ENCODE results near the gene FAM118A. TPM values are rescaled to one million over a fixed set of nuclear protein-coding genes. Genes with fewer than 3 reads are reported as not detected.
A peak's percentile ranks its signal among the peaks of the same experiment; 100 is the strongest.
"Not testable (repeated sequence)": the region's sequence is repeated elsewhere in the genome, so short reads cannot be mapped to it uniquely, and the experiment has no call there.

Gene FAM118A
- total RNA-seq, 2 donors from 2014 or later: 20.9 to 23.5 TPM

DNA sequence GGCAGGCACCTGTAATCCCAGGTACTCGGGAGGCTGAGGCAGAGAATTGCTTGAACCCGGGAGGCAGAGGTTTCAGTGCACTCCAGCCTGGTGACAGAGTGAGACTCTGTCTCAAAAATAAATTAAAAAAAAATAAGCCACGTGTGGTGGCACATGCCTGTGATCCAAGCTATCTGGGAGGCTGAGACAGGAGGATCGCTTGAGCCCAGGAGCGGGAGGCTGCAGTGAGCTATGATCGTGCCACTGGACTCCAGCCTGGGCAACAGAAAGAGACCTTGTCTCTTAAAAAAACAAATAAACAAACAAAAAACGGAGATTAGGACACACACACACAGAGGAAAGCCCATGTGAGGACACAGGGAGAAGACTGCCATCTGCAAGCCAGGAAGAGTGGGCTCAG lies 32.0 kb upstream of the FAM118A start:
- DNase-seq; ATAC-seq; intact Hi-C loops (cut with DNase I): not testable (repeated sequence)

DNA sequence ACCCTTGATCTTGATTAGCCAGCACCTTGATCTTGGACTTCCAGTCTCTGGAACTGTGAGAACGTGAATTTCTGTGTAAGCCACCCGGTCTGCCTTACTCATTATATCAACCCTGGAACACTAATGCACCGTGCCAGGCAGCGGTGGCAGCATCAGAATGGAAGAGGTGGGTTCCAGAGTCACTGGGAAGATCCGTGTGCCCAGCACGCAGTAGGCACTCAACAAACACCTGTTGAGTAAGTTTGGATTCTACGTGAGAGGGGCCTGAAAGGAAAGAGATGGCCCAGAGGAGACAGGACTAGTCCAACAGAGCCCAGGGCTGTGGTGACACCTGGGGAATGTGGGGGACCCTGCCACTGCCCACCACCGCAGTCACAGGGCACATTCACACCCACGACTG lies 31.6 kb upstream of the FAM118A start:
- no peak for ATAC-seq
- intact Hi-C loops (cut with DNase I): no loop called here

DNA sequence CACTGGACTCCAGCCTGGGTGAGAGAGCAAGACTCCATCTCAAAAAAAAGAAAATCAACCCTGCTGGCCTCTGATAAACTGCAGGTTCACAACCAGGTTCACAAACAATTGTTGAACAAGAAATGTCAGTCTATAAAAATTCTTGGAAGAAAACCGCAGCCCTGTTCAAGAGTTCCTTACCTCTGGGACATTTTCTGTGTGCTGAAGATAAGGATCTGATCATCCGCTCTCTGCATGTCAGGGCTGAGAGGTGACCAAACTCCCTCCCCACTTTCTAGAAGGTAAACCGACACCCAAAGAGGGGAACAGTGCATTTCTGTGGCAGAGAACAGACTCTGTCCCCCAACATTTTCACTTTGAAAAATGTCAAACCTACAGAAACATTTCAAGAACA lies 29.1 kb upstream of the FAM118A start:
- intact Hi-C loops (cut with DNase I): no loop called here
- DNase-seq (no peak), ATAC-seq (no peak)

More for the DNA sequence above, 31.6 kb upstream of the FAM118A start:
- DNase-seq: no peak

DNA sequence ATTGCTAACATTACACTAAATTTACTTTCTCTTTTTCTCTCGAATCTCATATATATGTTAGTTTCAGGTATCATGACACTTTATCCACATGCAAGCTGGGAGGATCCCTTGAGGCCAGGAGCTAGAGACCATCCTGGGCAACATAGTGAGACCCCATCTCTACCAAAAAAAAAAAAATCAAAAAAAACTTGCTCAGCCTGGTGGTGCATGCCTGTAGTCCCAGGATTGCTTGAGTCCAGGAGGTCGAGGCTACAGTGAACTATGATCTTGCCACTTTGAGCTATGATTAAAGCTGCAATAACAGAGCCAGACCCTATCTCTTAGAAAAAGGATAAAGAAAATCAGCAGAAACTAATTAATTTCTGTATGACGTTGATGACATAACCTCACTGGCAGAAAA lies 28.7 kb upstream of the FAM118A start:
- intact Hi-C loops (cut with DNase I): no loop called here
- ATAC-seq: no peak
- no peak for DNase-seq

DNA sequence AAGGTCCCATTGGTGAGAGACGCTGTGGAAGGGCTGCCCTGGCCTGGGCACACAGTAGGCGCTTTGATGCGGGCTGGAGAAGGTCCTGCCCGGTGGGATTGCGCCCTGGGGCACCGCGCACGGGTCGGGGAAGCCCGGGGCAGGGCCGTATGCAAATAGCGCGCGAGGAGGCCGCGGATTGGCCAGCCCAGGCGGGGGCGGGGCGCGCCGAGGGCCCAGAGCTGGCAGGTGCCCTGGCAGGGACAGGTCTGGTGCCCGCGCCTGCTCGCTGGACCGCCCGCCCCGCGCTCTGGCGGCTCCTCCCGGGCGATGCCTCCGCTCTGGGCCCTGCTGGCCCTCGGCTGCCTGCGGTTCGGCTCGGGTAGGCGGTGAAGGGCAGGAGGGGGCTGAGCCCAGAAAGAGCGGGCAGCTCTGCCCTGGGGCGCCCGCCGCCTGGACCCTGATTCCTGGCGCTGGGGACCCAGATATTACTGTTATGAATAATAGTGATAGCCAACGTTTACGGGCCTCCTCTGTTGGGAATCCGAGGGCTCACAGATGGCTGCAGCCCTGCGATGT lies 24.9 kb upstream of the FAM118A start, which contains the start of gene UPK3A:
TSS of gene UPK3A (plus strand) at position 245 of the 558 bp plus-strand sequence. CDS start at position 310, 65 bp downstream.
- ATAC-seq (peak; percentile 92 to 95), DNase-seq (peak; percentile 71)
- intact Hi-C loops (cut with DNase I): no loop called here

DNA sequence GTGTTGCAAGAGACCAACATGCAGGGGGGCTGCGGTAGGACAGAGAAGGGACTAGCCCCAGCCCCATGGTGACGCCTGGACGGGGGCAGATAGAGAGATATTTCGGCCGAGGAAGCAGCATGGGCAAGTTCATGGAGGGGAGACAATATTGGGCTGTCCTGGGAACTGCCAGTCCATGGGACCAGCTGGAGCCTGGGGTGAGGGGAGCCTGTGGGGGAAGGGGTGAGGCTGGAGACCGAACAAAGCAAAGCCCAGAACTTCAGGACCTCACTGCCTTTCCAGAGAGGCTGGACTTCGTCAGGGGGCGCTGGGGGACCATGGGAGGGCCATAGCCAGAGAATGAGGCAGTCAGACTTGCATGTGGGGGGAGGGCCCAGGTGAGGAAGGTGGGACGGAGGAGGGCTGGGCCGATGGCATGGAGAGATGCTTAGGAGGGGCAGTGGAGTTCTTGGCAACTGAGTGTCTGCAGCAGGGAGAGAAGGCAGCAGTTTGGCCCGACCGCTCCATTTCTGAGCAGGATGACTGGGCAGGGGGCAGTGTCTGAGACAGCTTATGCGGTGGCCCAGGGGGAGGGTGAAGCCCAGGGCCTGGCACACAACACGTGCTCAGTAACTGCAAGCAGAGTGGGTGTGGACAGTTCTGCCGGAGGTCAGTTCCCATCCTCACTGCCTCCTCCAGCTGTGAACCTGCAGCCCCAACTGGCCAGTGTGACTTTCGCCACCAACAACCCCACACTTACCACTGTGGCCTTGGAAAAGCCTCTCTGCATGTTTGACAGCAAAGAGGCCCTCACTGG lies 24.3 kb upstream of the FAM118A start:
- ATAC-seq: peak; percentile 14 to 20
- no peak for DNase-seq
- intact Hi-C loops (cut with DNase I): no loop called here

DNA sequence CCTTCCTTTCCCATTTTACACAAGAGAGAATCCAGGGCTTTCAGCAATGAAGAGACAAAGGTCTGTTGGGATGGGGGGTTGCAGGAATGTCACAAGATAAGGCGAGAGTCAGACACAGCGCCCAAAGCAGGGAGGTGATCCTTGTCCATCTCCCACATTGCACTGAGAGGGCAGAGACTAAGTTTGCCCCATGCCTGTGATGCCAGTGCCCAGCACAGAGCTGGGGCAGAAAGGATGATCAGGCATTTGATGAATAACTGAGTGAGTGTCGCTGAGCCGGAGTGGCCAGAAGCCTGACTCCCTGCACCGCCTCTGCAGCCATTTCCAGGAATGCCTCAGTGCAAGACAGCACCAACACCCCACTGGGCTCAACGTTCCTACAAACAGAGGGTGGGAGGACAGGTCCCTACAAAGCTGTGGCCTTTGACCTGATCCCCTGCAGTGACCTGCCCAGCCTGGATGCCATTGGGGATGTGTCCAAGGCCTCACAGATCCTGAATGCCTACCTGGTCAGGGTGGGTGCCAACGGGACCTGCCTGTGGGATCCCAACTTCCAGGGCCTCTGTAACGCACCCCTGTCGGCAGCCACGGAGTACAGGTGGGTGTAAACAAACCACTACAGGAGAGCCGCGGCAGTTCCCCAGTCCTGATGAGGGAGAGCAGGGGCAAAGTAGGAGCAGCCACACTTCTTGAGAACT lies 22.7 kb upstream of the FAM118A start:
- DNase-seq: no peak
- intact Hi-C loops (cut with DNase I): no loop called here
- no peak for ATAC-seq

DNA sequence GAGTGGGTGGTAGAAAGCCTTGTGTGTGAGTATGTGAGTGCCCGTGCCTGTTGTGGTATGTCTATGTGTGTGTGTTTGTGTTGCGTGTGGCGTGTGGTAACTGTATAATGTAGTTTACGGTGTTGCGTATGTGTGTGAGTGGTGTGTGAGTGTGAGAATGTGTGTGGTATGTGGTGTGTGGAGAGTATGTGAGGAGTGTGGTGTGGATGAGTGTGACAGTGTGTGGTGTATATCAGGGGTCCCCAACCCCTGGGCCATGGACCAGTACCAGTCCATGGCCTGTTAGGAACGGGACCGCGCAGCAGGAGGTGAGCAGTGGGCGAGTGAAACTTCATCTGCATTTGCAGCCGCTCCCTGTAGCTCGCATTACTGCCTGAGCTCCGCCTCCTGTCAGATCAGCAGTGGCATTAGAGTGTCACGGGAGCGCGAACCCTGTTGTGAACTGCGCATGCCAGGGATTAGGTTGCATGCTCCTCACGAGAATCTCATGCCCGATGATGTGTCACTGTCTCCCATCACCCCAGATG lies 19.3 kb upstream of the FAM118A start:
- intact Hi-C loops (cut with DNase I): no loop called here
- ATAC-seq (peak; percentile 45 to 49), DNase-seq (no peak)

DNA sequence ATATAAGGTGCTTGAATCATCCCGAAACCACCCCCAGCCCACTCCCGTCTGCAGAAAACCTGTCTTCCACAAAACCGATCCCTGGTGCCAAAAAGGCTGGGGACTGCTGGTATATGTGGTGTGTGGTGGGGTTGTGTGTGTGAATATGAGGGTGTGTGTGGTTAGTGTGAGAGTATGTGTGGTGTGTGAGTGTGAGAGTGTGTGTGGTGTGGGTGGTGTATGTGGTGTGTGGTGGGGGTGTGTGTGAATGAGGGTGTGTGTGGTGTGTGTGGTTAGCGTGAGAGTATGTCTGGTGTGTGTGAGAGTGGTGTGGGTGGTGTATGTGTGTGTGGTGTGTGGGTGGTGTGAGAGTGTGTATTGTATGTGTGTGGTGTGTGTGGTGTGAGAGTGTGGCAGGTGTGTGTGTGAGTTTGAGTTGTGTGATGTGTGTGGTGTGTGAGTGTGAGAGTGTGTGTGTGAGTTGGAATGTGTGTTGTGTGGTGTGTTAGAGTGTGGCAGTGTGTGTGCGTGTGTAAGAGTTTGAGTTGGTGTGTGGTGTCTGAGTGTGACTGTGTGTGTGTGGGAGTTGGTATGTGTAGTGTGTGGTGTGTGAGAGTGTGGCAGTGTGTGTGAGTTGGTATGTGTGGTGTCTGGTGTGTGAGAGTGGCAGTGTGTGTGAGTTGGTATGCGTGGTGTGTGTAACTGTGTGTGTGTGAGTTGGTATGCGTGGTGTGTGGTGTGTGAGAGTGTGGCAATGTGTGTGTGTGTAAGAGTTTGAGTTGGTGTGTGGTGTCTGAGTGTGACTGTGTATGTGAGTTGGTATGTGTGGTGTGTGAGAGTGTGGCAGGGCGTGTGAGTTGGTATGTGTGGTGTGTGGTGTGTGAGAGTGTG lies 18.4 kb upstream of the FAM118A start:
- no peak for ATAC-seq
- intact Hi-C loops (cut with DNase I): no loop called here
- DNase-seq: no peak

DNA sequence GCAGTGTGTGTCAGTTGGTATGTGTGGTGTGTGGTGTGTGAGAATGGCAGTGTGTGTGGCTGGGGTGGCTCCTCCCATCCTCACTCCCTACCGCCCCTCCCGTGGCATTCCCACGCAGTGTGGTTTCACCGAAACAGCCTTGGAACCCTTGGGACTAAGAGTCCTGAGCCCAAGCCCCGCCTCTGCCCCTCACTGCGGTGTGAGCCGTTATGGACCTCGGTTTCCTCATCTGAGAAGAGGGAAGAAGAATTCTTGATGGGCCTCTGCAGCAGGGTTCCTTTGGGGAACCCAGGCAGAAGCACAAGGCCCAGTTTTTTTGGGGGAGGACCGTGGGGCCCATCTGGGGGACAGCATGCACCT lies 17.8 kb upstream of the FAM118A start:
- intact Hi-C loops (cut with DNase I): no loop called here
- DNase-seq: no peak
- ATAC-seq: no peak

DNA sequence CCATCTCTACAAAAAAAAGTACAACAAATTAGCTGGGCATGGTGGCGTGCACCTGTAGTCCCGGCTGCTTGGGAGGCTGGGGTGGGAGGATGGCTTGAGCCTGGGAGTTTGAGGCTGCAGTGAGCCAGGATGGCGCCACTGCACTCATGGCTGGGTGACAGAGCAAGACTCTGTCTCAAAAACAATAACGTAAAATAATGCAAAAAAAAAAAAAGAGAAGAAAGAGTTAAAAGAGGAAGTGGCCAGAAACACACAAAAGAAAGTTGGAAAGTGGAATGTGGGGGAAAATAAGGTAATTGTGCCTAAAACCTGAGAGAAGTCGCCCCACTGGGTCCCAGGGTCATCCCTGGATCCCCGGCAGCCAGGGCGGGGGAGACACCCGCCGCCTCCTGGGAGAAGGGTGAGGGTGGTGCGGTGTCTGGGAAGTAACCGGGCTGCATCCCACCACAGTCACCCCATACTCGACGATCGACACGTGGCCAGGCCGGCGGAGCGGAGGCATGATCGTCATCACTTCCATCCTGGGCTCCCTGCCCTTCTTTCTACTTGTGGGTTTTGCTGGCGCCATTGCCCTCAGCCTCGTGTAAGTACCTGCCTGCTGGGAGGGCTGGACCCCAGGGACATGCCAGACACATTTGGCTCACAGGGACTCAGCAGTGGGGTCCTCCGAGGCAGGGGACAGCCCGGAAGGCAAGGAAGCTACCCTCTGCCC lies 16.8 kb upstream of the FAM118A start:
- no peak for DNase-seq
- ATAC-seq: peak in 1 of 2 donors; percentile 21
- intact Hi-C loops (cut with DNase I): no loop called here

DNA sequence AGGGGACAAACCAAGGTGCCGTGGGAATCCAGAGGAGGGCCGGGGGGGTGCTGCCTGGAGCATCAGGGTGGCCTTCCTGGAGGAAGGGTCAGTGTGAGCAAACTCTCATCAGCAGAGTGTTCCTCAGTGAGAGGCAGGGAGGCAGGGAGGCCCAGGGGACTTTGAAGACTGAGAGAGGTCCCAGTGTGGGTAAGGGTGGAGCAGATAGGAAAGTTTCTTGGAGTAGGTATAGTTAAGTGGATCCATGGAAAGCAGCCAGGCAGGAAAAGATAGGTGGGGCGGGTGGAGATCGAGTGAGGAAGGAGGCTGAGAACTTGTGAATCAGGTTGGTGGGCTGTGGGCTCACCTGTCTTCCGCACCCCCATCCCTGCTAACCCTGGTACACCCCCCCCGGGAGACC lies 15.7 kb upstream of the FAM118A start:
- ATAC-seq (no peak), DNase-seq (no peak)
- intact Hi-C loops (cut with DNase I): no loop called here

DNA sequence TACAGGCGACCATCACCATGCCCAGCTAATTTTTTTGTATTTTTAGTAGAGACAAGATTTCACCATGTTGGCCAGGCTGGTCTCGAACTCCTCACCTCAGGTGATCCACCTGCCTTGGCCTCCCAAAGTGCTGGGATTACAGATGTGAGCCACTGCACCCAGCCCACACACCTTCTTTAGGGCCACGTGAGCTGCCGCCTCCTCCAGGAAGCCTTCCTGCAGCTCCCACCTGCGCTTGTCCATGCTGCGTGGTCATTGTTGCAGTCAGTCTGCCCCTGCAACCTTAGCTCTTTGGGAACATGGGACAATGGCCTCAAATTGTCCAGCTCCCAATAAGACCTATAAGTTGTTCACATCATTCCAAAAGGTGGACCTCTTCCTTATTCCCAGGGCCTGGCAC lies 14.7 kb upstream of the FAM118A start:
- DNase-seq; ATAC-seq; intact Hi-C loops (cut with DNase I): not testable (repeated sequence)

DNA sequence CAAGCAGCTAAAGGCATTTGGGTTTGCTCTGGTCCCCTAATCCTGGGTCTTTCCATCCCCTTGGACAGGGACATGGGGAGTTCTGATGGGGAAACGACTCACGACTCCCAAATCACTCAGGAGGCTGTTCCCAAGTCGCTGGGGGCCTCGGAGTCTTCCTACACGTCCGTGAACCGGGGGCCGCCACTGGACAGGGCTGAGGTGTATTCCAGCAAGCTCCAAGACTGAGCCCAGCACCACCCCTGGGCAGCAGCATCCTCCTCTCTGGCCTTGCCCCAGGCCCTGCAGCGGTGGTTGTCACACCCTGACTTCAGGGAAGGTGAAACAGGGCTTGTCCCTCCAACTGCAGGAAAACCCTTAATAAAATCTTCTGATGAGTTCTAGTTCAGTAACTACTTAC lies 14.2 kb upstream of the FAM118A start:
- no peak for ATAC-seq
- intact Hi-C loops (cut with DNase I): no loop called here
- DNase-seq: no peak

DNA sequence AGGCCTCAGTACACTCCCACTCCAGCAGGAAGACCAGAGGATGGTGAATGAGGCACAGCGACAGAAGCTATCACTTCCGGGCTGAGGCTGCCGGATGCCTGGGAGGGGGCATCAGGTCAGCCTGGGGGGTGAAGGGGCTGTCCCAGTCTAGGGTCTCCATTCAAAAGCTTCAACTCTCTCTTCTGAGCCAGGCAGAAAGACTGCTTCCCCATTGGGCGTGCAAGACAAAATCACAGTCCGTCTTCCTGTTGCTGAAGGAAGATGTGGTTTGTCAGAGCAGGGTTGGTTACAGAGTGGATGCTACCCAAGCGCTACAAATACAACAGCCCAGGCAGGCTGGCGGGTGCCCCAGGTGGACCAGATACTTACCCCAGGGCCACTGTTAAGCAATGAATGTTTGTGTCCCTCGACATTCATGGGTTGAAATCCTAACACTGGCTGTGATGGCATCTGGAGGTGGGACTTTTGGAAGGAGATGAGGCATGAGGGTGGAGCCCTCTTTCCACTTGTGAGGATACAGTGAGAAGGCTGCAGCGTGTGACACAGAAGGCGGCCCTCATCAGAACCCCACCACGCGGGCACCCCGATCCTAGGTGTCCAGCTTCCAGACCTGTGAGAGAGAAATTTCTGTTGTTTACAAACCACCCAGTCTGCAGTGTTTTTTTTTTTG lies 13.0 kb upstream of the FAM118A start:
- DNase-seq: no peak
- ATAC-seq: no peak
- intact Hi-C loops (cut with DNase I): no loop called here

DNA sequence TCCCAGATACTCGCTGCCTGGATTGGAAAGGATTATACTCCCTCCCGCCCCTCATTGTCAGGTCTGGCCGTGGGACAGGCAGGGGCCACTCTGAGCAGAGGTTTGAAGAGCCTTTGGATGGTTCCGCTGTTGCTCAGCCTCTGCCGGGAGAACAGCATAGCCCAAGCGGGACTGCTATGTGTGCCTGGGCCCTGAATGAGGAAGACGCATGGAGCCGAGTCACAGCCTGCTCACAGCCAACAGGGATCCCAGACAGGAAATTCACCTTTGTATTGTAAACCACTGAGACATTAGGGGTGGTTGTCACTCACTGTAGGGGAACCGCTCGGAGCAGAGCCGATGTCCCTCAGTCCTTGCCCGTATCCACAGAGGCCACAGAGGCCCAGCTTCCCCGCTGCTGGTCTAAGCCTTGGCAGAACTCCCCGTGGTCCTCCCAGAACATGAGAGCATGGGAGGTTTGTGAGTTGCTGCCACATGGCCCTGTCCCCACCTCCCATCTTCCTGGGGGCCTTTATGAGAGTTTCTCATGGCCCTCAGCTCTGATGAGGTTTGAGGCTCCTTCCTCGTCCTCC lies 10.7 kb upstream of the FAM118A start:
- intact Hi-C loops (cut with DNase I): no loop called here
- DNase-seq (no peak), ATAC-seq (no peak)

DNA sequence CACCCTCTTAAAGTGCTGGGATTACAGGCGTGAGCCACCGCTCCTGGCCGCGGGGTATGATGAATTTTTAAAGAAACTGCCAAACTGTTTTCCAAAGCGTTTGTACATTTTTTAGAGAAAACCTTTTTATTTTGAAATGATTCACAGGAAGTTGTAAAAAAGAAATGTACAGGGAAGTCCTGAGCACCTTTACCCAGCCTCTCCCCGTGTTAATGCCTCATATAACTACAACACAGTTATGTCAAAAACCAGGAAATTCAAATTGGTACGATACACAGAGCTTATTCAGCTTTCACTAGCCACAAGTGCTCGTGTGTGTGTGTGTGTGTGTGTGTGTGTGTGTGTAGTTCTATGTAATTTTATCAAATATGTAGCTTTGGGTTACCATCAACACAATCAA lies 7.0 kb upstream of the FAM118A start:
- intact Hi-C loops (cut with DNase I): no loop called here

DNA sequence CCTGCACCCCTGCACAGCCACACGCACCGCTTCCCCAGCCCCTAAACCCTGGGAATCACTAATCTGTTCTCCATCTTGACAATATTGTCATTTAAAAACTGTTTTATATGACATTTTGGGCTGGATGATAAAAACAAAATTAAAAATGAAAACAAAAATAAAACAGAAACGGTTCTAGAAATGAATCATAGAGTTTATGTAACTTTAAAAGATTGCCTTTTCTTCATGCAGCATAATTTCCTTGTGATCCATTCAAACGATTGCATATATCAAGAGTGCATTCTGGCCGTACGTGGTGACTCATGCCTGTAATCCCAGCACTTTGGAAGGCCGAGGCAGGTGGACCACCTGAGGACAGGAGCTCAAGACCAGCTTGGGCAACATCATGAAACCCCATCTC lies 6.6 kb upstream of the FAM118A start:
- ATAC-seq: no peak
- intact Hi-C loops (cut with DNase I): no loop called here

More for the DNA sequence above, 7.0 kb upstream of the FAM118A start:
- no peak for DNase-seq
- no peak for ATAC-seq

More for the DNA sequence above, 6.6 kb upstream of the FAM118A start:
- no peak for DNase-seq
